B cell (primary cell): ENCODE measurements around the gene ATP5F1B.

Experiments
- EZH2 ChIP-seq: IDR thresholded peaks from 2 replicates; pipeline ENCODE4 v1.6.1; 2012; ENCODE audit warnings: borderline replicate concordance, low read depth, mild to moderate bottlenecking, moderate library complexity, low read length; ENCODE audit not compliant: insufficient read depth, poor library complexity, severe bottlenecking
- TF ChIP-seq, protein P1 (sequence below): fragments of 200-600 bp; IDR thresholded peaks from one replicate; pipeline ENCODE4 v1.8.0; 2022; ENCODE audit warnings: antibody characterized with exemption, mild to moderate bottlenecking

- TF ChIP-seq, protein P1, sequence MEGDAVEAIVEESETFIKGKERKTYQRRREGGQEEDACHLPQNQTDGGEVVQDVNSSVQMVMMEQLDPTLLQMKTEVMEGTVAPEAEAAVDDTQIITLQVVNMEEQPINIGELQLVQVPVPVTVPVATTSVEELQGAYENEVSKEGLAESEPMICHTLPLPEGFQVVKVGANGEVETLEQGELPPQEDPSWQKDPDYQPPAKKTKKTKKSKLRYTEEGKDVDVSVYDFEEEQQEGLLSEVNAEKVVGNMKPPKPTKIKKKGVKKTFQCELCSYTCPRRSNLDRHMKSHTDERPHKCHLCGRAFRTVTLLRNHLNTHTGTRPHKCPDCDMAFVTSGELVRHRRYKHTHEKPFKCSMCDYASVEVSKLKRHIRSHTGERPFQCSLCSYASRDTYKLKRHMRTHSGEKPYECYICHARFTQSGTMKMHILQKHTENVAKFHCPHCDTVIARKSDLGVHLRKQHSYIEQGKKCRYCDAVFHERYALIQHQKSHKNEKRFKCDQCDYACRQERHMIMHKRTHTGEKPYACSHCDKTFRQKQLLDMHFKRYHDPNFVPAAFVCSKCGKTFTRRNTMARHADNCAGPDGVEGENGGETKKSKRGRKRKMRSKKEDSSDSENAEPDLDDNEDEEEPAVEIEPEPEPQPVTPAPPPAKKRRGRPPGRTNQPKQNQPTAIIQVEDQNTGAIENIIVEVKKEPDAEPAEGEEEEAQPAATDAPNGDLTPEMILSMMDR, result no peak
- TF ChIP-seq EZH2, result no peak
Observed at GRCh38 chr12:56677680-56678079, 31.9 kb upstream of the ATP5F1B start.
